HG03095 (cell line): ENCODE measurements around the gene SPAG16.
"Not testable (repeated sequence)": the region's sequence is repeated elsewhere in the genome, so short reads cannot be mapped to it uniquely, and the experiment has no call there.

ENCODE experiments used
- ATAC-seq: cut with Tn5 transposase; IDR thresholded peaks from one replicate; pipeline ENCODE4 v1.9.1; 2021; ENCODE audit warnings: moderate library complexity; ENCODE audit not compliant: unreplicated experiment

Gene SPAG16

GRCh38 chr2:213980883-213981282 lies 696.6 kb downstream of the SPAG16 start:
- ATAC-seq: no peak

DNA sequence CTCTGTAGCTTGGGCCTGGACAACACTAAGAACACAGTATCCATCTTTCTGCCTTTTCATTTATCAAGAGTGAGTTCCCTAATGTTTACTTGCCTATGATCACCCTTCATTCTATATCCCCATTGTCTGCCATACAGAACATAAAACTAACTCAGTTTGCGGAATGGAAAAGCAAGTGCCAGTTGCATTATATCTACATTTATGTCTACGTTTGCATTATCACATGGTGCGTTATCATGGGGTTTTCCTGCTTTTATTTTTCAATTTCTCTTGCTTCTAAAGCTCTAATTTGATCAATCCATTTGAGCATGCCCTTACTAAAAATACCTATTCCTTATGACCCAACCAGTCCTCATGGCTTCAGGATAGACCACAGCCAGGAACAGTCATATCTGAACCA lies 704.9 kb downstream of the SPAG16 start:
- ATAC-seq: no peak

DNA sequence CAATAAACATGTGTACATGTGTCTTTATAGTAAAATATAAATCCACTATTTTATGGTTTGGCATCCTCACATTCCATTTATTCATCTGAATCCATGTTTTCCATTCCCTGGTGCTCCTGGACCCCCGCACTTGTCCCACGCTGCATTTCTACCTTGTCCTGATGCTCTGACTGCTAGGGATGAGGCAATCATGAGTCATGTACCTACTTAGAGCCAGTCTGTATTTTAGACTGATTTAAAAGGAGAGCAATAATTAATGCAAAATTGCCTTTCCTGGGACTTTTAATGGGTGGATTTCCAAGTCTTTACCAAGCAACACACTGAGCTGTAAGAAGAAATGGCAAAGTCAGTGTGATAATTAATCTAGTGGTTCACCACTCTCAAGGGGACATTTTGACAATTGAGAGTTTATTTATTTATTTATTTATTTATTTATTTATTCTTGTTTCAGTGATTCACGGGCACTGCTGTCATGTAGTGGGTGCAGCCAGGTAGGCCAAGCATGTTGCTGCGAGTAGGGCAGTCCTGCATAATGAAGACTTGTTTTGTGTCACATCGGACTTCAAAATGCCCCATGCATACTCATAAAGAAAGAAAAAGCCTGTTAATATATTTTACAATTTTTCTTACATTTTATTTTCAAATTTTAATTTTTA lies 707.3 kb downstream of the SPAG16 start:
- no peak for ATAC-seq

- ATAC-seq: no peak
These were observed 711.3 kb downstream of the SPAG16 start for GRCh38 chr2:213995400-213996105.

DNA sequence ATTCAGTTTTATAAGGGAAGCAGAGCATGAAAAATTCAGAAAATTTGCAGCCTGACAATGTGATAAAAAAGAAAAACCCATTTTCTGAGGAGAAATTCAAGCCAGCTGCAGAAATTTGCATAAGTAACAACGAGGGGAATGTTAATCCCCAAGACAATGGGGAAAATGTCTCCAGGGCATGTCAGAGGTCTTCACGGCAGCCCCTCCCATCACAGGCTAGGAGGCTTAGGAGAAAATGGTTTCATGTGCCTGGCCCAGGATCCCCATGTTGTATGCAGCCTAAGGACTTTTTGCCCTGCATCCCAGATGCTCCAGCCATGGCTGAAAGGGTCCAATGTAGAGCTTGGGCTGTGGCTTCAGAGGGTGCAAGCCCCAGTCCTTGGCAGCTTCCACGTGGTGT lies 714.7 kb downstream of the SPAG16 start:
- ATAC-seq: not testable (repeated sequence)

- no peak for ATAC-seq
These were observed 720.2 kb downstream of the SPAG16 start for GRCh38 chr2:214004463-214004862.

DNA sequence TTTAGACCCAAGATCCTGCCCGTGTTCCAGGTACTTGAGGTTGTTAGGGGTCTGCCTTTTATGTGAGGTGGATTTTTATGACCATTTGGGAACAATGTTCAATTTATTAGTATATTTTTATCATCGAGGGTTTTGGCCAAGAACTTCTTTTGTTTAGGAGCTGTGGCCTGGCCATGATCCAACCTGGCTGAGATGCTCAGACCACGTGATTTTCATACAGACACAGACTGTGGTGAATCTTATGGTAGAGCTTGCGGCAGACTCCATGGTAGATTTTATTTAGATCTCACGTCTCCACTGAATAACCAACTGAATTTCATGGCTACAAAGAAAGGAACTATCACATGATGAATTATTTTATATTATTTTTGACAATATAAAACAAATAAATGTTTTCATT lies 721.1 kb downstream of the SPAG16 start:
- no peak for ATAC-seq

DNA sequence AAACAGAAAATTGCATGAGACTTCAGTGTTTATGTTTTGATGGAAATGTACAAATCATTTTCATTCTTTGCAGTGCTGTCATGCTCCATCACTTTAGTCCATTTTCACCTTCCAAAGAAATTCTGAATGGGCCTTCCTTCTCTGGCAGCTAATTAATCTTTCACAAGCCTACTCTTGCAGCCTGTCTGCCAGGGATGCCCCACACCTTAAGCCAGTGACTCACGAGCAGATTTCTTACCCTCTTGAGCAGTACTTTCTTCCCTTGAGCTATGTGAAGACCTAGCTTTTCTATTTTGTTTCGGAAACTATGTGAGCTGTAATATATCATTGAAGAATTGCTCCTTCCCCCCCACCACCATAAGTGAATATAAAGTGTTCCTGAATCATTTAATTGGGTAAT lies 722.3 kb downstream of the SPAG16 start:
- ATAC-seq: no peak

DNA sequence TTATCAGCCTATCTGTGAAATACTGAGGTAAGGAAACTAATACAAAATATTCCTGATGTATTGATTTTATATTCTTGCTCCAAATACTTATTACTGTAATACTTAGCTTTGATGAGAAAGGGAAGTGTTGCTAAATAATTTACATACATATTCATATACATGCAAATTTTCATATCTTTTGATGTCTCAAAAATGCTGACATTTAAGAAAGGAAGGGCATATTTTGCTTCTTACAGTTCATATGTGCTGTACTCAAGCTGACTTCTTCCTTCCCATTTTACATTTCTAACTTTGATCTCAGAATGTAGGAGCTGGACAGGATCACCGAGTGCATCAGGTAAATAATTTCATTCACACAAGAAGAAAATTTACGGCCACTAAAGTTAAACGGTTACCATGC lies 727.4 kb downstream of the SPAG16 start:
- no peak for ATAC-seq

- ATAC-seq: no peak
These were observed 730.4 kb downstream of the SPAG16 start for GRCh38 chr2:214014551-214015220.

GRCh38 chr2:214019229-214019972 lies 735.1 kb downstream of the SPAG16 start:
- no peak for ATAC-seq

GRCh38 chr2:214019973-214020345 lies 735.7 kb downstream of the SPAG16 start:
- ATAC-seq: no peak

GRCh38 chr2:214029190-214029589 lies 744.9 kb downstream of the SPAG16 start:
- ATAC-seq: no peak

- no peak for ATAC-seq
These were observed 747.3 kb downstream of the SPAG16 start for GRCh38 chr2:214031566-214031965.

GRCh38 chr2:214034417-214034816 lies 750.2 kb downstream of the SPAG16 start:
- no peak for ATAC-seq

DNA sequence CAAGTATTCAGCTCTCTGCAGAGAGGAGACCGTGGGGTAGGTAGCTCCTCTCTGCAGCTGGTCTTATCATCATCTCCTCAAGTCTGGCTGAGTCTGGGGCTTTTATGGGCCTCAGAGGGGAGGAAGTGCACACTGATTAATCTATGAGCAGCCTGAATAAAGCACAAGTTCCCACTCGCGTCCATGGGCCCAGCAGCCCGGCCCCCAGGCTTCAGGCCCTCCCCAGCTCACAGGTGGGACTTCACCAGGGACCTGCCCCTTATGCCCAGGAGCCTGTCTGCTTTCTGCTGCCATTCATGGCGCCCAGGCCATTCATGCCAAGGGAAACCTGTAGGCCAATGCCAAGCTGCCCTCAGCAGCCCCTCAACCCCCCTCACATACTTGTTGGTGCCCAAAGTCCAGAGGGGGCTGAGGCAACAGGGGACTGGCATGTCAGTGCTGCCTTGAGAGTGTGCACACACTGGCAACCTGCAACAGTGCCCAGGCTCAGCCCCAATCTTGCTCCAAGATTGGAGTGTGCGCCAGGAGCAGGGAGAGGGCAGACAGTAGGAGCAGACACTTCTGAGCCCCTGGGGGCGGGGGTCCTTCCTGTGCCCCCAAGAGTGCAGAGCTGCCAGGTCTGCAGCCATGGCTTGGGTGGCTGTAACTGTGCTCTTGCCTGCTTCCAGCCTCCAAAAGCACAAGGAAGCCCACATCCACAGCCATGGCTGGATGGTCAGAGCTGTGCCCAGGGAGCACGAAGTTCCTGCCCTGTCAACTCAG lies 751.0 kb downstream of the SPAG16 start:
- no peak for ATAC-seq

GRCh38 chr2:214035921-214036320 lies 751.7 kb downstream of the SPAG16 start:
- ATAC-seq: no peak

- no peak for ATAC-seq
These were observed 753.9 kb downstream of the SPAG16 start for GRCh38 chr2:214038186-214038585.

DNA sequence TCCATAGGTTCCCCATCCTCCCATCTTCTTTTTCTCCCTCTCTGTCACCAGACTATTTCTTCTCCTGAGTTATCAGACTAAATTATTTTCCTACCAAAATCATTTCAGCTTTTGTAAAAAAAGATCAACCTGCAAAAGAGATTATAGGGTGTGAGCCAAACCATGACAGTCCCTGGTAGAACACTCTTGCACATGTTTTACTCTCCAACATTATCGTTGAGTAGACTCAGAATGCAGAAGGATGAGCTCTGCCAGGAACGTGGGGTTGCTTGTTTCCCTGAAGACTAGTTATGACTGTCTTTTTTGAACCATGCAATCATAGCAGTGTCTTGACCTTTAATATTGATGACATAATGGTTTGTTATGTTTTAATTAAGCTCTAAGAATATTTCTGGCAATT lies 766.5 kb downstream of the SPAG16 start:
- no peak for ATAC-seq

DNA sequence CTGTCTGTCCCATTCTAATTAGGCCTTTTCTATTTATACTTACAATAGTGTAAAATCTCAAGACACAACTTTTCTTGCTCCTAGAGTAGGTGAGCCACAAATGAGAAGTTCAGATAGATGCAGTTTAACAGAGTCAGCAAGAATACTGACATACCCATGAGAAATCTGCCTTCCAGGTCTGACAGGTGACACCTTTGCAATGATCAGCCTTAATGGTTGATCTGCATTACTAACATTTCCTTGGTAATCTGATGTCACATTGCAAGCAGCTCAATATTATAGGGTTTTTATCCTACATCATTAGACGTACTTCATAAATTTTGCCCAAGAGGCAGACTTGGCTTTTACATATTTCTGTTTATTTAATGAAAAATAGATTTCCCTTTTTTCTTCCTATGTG lies 767.3 kb downstream of the SPAG16 start:
- no peak for ATAC-seq

- ATAC-seq: no peak
These were observed 768.0 kb downstream of the SPAG16 start for GRCh38 chr2:214052235-214052634.
